HG03354 (cell line): ENCODE results near the gene SLC15A3.

Experiments
- ATAC-seq: cut with Tn5 transposase; IDR thresholded peaks from one replicate; pipeline ENCODE4 v1.9.1; 2021; ENCODE audit warnings: mild to moderate bottlenecking; ENCODE audit not compliant: unreplicated experiment, poor library complexity, severe bottlenecking

The SLC15A3 gene

GRCh38 chr11:60951904-60952741 is at the start of gene SLC15A3:
Gene SLC15A3, minus strand, starts transcription at chr11:60952176. Its CDS starts 625 bp downstream, at chr11:60951551.
- peak; percentile 84 for ATAC-seq

DNA sequence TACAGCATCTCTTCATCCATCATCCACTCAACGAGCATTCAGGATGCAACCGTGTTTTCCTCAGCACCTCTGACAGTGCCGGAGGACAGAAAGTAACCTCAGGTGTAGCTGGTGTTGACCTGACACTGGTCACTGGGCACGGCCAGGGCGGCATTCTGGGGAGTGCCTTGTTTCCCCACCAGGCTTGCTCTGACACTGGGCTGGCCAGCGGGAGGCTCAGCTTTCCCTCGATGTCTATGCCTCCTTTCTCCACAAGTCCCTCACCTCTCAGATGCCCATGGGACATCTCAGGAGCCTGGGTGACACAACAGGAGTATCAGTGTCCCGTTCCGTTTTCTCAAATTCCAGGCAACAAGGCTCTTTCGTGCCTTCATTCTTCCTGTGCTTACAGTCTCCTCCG is 48.5 kb upstream of the SLC15A3 start:
- no peak for ATAC-seq

DNA sequence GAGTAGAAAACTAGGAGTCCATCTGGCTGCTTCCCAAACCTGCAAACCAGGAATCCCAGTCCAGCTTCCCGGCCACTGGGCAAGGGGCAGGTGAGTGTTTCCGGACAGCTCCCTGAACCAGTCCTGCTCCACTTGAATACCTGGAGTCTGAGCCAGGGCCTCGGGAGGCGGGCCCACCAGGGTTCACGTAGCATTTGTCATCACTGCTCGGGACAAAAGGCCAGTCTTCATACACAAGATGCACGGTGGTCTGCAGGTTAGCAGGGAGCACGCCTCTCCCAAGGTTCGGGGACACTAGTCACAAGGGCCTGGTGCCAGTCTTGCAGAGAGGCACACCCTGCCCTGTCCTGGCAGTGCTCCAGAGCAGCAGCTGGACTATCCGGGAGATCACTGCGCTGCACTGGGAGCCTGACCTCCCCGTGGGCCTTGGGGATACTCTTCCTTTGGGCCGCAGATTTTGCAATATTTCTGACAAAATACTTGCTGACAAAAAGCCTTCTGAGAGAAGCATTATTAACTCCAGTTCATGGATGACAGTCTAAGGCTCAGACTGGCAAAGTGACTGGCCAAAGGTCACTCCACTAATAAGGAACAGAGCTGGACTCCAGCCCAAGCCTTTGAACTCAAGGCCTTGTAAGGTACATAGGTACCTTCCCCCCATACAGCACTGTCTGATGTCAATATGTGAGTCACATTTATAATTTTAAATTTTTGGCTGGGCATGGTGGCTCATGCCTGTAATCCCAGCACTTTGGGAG is 44.6 kb upstream of the SLC15A3 start:
- no peak for ATAC-seq

GRCh38 chr11:60995798-60996197 is 43.8 kb upstream of the SLC15A3 start:
- ATAC-seq, result no peak

- ATAC-seq, result no peak
These were observed 42.6 kb upstream of the SLC15A3 start for GRCh38 chr11:60994541-60995080.

- no peak for ATAC-seq
These were observed 41.6 kb upstream of the SLC15A3 start for GRCh38 chr11:60993615-60994014.

DNA sequence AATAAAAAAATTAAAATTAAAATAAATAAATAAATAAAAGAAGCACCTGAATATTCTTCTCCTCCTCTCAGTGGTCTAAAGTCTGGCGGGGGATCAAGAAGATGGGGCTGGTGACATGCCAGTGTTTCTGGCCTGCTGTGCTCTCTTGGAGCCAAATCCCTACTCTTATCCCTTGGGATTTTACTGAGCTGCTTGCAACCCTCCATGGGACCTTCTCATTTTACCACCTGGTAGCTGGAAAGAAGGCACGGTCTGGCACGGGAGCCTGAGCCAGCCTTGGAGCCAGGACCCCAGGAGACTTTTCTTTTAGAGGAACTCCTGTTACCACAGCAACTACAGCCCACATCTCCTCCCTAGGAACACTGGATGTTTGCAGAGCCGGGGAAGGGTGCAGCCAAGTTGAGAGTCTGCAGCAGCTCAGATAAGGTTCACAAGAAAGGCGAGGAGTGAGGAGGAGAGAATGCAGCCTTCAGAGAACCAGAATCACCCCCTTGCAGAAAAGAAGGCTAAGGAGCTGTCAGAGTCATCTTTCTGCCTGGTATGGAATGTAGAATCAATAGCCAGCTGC is 41.0 kb upstream of the SLC15A3 start:
- no peak for ATAC-seq

DNA sequence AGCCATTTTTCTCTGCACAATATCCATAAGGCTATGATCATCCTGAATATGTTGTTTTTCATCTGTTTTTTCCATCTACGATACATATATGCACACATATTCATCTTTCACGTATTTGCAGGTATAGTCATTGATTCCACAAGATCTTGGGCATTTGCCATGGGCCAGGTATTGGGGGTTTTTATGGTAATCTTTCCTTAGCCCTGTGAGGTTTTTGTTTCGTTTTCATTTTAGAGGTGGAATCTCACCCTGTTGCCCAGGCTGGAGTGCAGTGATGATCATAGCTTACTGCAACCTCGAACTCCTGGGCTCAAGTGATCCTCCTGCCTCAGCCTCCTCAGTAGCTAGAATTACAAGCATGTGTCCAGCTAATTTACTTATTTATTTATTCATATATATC is 39.5 kb upstream of the SLC15A3 start:
- ATAC-seq, result no peak

DNA sequence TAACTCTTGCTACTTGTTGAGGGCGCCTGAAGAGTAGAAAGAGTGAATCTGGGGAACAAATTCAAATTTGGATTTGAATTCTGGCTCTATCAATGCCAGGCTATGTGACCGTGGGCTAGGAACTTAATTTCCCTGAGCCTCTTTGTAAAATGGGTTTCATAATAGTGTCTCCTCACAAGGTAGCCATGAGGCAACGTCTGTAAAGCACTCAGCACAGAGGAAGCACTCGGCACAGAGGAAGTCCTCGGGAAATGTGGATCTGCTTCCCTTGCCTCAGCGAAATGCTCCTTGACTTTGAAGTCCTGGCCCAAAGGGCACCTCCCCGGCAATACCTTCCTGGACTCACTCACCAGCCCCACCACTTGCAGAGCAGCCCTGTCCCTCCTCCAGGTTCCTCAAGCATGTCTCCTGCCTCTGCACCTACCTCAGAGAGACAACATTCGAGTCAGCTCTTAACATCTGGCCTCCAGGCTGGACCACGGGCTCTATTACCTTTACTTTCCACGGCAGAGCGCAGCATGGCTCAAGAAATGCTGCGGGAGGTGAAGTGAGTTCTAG is 37.2 kb upstream of the SLC15A3 start:
- no peak for ATAC-seq

DNA sequence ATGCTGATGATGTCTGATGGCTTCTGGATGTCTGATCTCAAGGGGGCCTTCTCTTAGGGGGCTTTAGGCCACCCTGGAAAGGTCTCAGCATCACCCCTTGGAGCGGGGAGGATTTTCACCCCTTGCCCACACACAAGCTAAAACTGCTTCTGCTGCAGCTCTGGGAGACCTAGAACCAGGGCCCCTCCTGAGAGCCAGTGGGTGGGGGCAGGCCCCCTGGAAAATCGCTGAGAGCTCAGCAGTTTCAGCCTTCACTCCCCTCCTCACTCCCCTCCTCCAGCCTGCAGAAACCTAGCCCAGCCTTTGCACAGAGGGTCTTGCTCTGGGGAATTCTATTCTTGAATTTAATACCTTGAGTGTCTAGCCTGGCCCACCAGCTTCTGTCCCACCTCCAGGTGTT is 36.7 kb upstream of the SLC15A3 start:
- ATAC-seq, result no peak

DNA sequence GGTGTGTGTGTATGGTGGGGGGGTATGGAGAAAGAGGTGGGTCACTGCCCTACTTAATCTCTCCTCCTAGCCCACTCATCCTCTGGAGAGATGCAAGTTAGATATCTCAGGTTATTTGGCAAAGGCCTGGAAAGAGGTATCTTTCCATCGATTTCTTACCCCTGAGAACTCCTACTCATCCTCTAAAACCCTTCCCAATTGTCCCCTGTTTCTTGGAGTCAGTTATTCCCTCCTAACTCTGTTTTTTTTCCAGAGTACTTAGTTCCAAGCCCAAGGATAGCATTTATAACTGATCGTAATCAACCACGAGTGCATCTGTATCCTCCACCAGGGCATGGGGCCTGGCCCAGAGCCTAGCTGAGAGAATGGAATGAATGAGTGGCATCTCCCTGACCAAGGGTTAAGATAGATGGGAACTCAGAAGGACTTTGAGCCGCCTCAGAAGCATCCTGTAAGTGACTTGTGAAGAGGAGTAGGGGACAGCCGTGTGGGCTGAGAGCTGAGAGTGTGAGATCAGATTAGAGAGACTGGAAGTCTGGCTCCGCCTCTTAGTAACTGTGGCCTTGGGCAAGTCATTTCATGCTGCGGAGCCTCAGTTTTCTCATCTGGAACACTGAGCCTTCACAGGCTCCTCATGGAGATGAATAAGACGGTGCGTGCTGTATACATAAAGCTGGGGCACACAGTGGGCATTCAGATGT is 35.8 kb upstream of the SLC15A3 start:
- ATAC-seq, result no peak

DNA sequence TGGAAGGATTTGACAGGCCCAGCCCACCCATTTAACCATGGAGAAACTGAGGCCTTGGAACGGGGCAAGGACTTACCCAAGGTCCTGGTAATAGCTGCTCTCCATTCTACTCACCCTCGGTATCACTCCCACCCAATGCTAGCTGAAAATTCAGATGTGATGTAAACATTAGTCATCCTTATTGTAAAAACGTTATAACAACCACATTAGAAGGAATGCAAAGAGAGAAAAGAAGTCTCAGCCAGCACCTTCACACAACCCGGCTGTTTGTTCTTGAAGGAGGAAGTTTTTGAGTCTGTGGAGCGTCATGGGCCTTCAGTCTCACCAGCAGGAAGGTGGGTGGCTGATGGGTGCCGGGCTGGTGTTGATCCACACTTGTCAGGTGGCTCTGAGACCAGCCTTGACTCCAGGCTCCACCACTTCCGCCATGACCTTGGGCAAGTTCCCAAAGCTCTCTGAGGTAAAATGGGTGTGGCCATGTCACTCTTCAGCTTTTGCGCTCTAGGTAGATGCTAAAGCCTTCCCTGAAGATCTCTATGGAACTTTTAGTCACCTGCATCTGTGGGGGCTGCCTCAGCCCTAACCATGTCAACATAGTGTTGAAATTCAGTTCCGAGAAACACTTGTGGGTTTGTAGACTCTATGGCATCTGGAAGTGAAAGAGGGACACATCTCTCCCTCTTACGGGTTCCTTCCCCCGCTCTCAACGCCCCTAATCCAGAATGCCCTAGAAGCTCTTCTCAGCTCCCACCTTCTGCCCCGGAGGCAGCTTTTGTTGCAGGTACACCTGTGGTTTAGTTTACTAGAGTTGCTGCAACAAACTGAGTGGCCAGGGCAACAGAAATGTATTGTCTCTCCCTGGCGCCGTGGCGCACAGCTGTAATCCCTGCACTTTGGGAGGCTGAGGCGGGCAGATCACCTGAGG is 34.3 kb upstream of the SLC15A3 start:
- ATAC-seq, result no peak

DNA sequence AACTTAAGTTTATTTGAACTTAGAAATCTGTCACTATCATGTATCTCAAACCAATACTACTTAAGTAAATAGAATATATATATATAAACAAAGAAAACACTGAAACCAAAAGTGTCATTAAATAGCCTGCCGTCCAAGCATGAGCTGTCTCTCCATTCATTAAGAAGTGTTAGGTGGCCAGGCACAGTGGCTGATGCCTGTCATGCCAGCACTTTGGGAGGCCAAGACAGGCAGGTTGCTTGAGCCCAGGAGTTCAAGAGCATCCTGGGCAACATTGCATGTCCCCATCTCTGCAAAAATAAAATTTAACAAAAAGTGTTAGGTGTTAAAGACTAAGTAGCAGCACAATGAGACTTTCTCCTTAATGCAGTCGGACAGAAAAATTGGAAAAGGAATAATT is 33.5 kb upstream of the SLC15A3 start:
- ATAC-seq, result no peak

DNA sequence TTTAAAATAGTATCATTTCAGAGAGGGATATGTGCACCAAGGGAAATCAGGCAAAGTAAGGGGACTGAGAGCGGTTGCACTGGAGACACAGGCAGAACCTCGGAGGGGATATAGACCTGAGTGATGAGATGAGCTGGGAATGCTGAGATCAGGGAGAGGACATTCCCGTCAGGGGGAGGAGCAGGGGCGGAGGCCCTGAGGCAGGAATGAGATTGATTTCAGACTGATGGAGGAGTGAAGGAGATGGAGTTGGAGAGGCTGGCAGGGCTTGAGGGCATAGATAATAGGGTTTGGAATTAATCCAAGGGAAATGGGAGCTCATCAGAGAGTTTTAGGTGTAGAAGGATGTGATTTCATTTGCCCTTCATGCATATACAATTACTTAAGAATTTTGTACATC is 32.7 kb upstream of the SLC15A3 start:
- ATAC-seq, result no peak

GRCh38 chr11:60984149-60984548 is 32.2 kb upstream of the SLC15A3 start:
- ATAC-seq, result no peak

GRCh38 chr11:60982184-60982583 is 30.2 kb upstream of the SLC15A3 start:
- ATAC-seq, result no peak

DNA sequence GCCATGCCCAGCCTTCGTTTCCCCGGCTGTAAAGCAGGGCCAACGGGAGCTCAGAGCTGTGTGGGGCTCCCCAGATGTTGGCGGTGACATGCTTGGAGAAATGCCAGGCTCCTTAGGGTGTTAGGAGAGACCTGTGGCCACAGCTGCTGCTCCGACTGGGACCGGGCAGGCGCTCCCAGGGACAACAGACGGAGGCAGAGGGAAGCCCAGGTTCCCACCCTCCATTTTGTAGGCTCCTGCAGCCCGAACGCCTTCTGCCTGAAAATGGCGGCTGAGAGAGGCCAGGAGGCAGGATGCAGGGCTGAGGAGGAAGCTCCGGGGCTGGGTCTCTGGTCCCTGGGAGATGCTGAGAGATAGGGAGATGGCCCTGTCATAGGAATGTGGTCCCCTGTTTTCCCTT is 29.5 kb upstream of the SLC15A3 start:
- ATAC-seq, result no peak

DNA sequence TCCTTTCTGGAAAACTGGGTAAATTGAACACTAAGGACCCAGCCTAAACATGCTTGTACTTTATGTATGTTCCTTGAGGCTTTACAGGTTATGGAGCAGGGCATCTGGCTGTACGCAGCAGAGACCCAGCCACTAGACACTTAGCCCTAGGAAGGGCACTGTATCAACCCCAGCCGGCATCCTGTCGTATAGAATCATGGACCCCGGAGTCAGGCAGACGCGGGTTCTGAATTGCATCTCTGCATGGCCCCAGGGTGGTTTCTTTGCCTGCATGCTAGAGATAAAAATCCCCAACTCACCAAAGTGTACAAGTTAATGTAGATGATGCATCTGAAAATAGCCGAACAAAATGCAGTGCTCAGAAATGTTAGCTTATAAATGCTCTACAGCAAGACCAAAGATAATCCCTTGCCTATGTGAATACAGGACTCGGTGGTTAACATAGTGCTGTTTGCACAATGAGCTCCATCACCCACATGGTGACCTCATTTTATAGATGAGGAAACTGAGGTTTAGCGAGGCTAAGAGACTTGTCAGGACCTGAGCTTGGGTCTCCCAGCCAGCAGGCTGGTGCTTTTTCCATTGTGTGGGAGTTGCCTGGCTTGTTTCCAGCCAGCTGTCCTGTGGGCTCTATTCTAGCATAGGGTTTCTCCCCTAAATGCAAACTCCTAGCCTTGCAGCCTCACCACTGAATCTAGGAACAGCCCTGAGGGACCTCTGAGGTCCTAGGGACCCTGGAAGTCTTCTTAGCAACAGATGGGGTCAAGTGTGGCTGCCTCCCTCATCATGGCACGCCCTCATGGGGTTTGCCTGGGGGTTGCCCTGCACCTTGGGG is 26.8 kb upstream of the SLC15A3 start:
- ATAC-seq, result no peak
